HG03175 (cell line): ENCODE results near the gene FAIM2.
"Not testable (repeated sequence)": the region's sequence is repeated elsewhere in the genome, so short reads cannot be mapped to it uniquely, and the experiment has no call there.

Source experiments
- ATAC-seq: cut with Tn5 transposase; IDR thresholded peaks from one replicate; pipeline ENCODE4 v1.9.1; 2021; ENCODE audit warnings: mild to moderate bottlenecking, moderate library complexity; ENCODE audit not compliant: unreplicated experiment

FAIM2 gene

GRCh38 chr12:49866859-49867569 lies 36.7 kb downstream of the FAIM2 start:
- ATAC-seq, result no peak

- ATAC-seq, result no peak
Observed at GRCh38 chr12:49865782-49866135, 37.9 kb downstream of the FAIM2 start.

- ATAC-seq, result no peak
Observed at GRCh38 chr12:49865109-49865781, 38.5 kb downstream of the FAIM2 start.

- no peak for ATAC-seq
Observed at GRCh38 chr12:49864798-49865090, 39.0 kb downstream of the FAIM2 start.

- no peak for ATAC-seq
Observed at GRCh38 chr12:49863946-49864797, 39.5 kb downstream of the FAIM2 start.

GRCh38 chr12:49860921-49861320 lies 42.8 kb downstream of the FAIM2 start:
- ATAC-seq, result not testable (repeated sequence)

GRCh38 chr12:49855890-49856289 lies 47.8 kb downstream of the FAIM2 start:
- not testable (repeated sequence) for ATAC-seq

- no peak for ATAC-seq
Observed at GRCh38 chr12:49854976-49855375, 48.7 kb downstream of the FAIM2 start.

GRCh38 chr12:49853671-49854070 lies 50.0 kb downstream of the FAIM2 start:
- no peak for ATAC-seq

- no peak for ATAC-seq
Observed at GRCh38 chr12:49847161-49847560, 56.5 kb downstream of the FAIM2 start.

- ATAC-seq, result no peak
Observed at GRCh38 chr12:49846032-49846431, 57.7 kb downstream of the FAIM2 start.

GRCh38 chr12:49843876-49844437 lies 59.7 kb downstream of the FAIM2 start:
- no peak for ATAC-seq

- ATAC-seq, result no peak
Observed at GRCh38 chr12:49843411-49843810, 60.3 kb downstream of the FAIM2 start.

GRCh38 chr12:49842519-49843352 lies 61.0 kb downstream of the FAIM2 start, which contains the start of gene BCDIN3D:
Gene BCDIN3D, minus strand, starts transcription at chr12:49843106. Its CDS starts 19 bp downstream, at chr12:49843087.
- peak; percentile 87 for ATAC-seq

- ATAC-seq, result no peak
Observed at GRCh38 chr12:49838973-49839633, 64.6 kb downstream of the FAIM2 start.

GRCh38 chr12:49832836-49833421 lies 70.8 kb downstream of the FAIM2 start:
- no peak for ATAC-seq

GRCh38 chr12:49831717-49832116 lies 72.0 kb downstream of the FAIM2 start:
- ATAC-seq, result no peak

GRCh38 chr12:49828133-49829091 lies 75.3 kb downstream of the FAIM2 start, which contains the start of gene NCKAP5L:
Gene NCKAP5L, minus strand, starts transcription at chr12:49828413. Its CDS starts 24,369 bp downstream, at chr12:49804044.
- ATAC-seq, result peak; percentile 84
